Right lobe of liver (tissue), 4 donors: ENCODE data around the gene CITED4.

Experiments
- POLR2A ChIP-seq: fragments of 450-650 bp; IDR thresholded peaks from one replicate; pipeline ENCODE4 v1.6.1; 2017; ENCODE audit warnings: antibody characterized with exemption, mild to moderate bottlenecking
- TF ChIP-seq, protein P1 (sequence below), 4 donors: fragments of 200-600 bp in 3 of 4; fragments of 450-650 bp in 1 of 4; IDR thresholded peaks; one replicate each; pipeline versions ENCODE4 v1.5.1 to v1.8.0; 2016 to 2022; ENCODE audit warnings: antibody characterized with exemption in 4 of 4, mild to moderate bottlenecking in 2 of 4
- donor health status: DM: no; HTN: no; CAD: no.
- donor health status: DM: no; HTN: no; CAD: no.
- donor health status: DM: no; HTN: yes; CAD: no.

DNA sequence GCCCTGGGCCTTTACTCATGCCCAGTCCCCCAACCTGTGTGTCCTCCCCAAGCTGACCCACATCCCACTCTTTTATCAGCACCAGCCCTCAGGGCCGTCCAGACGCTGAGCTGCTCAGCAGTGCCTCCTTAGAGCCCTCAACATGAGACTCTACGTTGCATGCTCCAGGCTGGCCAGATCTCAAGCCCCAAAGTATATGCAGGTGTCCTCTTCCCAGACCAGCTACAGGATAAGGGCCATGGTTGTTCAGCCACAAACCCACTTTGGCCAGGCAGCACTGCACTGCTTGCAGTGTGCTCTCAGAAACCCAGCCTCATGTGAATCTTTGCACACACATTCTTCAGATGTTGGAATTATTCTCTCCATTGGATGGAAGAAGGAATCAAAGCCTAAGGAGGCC is 6.0 kb downstream of the CITED4 start:
- TF ChIP-seq, protein P1, sequence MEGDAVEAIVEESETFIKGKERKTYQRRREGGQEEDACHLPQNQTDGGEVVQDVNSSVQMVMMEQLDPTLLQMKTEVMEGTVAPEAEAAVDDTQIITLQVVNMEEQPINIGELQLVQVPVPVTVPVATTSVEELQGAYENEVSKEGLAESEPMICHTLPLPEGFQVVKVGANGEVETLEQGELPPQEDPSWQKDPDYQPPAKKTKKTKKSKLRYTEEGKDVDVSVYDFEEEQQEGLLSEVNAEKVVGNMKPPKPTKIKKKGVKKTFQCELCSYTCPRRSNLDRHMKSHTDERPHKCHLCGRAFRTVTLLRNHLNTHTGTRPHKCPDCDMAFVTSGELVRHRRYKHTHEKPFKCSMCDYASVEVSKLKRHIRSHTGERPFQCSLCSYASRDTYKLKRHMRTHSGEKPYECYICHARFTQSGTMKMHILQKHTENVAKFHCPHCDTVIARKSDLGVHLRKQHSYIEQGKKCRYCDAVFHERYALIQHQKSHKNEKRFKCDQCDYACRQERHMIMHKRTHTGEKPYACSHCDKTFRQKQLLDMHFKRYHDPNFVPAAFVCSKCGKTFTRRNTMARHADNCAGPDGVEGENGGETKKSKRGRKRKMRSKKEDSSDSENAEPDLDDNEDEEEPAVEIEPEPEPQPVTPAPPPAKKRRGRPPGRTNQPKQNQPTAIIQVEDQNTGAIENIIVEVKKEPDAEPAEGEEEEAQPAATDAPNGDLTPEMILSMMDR (IDR thresholded peaks at IDR 0.05), result no peak
- no peak for TF ChIP-seq POLR2A
